ENCODE measurements around the gene RIBC1.

- TF ChIP-seq CTCF (IDR thresholded peaks at IDR 0.05; ENCODE audit: low read depth, low read length, poor library complexity, severe bottlenecking) (no peak), EZH2phosphoT487 (IDR thresholded peaks at IDR 0.05; ENCODE audit: borderline replicate concordance, low read length) (no peak)
Measured at GRCh38 chrX:53447441-53447840, 24.8 kb downstream of the RIBC1 start.
